ENCODE data around the gene C4orf54. TPM values are rescaled to one million over a fixed set of nuclear protein-coding genes. Genes with fewer than 3 reads are reported as not detected.

Gene C4orf54
- polyA plus RNA-seq (2013, experiment 1 of 2; ENCODE audit: insufficient read length), result 0.34 TPM
- polyA plus RNA-seq (2013, experiment 2 of 2; ENCODE audit: insufficient read length), result 1.3 TPM

DNA sequence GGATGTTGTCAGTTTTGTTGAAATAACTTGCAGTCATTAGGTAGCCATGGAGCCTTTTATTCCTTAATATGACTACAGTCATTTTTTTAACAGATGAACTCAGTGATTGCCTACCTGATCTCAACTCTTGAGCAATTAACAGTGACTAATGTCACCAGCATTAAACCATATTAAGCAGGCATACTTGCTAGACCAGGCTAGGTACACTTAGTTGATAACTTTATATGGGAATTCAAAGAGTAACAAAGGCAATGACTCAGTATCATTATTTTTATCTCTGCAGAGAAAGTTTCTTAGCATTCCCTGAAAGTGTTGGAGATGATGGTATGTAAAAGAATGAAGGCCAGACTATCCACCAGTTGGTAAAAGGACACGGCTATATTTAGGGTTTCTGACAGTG lies at the start of gene C4orf54:
C4orf54 (minus strand) TSS at position 31 of the 400 bp plus-strand sequence. CDS start 3,180 bp downstream, outside the sequence.
- DNase-seq, result no peak

DNA sequence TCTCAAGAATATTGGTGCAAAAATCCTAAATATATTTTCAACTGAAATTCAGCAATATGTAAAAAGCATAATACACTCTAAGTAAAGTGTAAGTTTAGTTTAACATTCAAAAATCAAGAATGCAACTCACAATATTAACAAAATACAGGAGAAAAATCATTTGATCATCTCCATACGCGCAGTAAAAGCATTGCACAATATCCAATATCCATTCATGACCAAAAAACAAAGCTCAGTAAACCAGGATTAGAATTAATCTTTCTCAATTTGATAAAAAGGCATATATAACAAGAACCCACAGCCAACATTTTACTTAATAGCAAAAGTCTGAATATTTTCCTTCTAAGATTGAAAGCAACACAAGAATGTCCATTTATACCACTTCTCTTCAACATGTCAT lies 48.3 kb upstream of the C4orf54 start:
- no peak for DNase-seq

DNA sequence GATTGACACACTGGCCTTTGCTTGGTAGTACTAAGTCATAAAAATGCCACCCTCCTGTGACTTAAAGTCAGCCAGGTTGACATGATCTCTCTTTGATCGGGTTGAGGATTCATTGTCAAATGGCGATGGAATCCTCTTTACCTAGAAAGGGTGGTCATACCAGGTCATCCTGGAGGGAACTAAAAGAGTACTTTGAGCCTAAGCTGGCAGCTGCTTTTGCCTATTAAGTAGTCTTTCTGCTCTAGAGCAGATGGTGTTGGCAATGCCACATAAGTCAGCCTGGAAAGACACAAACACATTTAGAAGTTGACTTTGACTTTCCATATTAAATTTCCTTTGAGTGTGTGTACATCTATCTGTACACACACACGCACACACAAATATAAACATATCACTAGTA lies 39.2 kb upstream of the C4orf54 start:
- no peak for DNase-seq

DNA sequence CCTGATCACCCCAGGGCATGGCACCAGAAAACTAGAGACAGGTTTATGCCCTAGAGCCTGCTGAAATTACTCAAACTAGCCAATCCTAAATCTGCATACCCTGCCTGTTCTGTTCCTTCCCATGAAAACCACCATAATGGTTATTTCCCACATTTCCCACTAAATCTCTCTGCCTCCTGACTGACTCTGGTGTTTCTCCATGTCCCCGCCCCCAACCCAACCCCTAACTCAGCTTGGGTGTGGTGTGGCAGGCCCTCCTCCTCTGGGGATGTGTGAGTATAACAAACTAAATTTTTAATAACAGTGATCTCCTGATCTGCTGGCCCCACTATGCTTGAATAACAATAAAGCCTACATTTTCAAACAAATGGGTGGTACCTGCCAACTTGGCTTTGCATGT lies 35.5 kb upstream of the C4orf54 start:
- DNase-seq, result no peak

DNA sequence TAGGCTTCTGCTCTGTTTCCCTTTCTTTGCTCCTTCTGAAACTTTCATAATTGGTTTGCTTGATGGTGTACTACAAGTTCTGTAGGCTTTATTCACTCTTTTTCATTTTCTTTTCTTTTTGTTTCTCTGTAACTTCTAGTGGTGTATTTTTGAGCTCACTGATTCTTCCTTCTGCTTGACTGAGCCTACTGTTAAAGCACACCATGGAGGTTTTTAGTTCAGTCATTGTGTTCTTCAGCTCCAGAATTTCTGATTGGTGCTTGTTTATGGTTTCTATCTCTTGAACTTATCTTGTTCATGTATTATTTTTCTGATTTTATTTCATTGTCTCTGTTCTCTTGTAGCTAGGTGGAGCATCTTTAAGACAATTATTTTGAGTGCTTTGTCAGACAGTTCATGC lies 33.4 kb upstream of the C4orf54 start:
- no peak for DNase-seq

DNA sequence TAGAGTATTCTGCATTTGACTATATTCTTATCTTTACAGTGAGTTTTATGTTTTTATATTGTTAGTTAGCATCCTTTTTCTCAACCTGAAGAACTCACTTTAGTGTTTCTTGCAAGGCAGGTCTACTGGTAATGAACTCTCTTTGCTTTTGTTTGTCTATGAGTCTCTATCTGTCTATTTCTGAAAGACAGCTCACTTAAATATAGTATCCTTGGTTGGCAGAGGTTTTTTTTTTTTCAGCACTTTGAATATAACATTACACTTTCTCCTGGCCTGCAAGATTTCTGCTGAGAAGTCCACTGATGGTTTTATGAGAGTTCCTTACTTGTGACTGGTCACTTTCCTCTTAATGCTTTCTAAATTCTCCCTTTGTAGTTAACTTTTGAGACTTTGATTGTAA lies 32.8 kb upstream of the C4orf54 start:
- DNase-seq, result no peak

DNA sequence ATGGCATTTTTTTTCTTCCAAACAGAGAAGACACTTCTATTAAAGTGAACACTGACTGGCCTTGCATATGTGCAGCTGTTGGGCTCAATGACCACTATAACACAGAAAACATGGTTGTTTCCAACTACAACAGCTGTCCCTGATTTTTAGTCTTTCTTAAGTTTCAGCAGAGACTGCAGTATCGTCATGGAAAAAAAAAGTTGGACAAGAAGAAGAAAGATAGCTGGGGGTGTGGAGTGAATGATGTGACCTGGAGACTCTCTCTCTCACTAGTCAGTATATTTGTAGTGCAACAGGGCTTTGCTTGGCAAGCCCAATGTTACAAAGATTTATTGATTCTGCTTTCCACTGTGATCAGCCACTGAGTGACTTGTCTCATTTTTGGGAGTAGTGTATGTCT lies 29.5 kb upstream of the C4orf54 start:
- DNase-seq, result no peak

DNA sequence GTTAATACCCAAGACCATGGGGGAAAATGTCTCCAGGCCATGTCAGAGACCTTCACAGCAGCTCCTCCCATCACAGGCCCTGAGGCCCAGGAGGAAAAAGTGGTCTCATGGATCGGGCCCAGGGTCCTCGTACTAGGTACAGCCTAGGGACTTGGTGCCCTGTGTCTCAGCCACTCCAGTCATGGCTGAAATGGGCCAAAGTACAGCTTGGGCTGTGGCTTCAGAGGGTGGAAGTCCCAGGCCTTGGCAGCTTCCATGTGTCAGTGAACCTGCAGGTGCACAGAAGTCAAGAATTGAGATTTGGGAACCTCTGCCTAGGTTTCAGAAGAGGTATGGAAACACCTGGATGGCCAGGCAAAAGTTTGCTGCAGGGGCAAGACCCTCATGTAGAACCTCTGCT lies 27.6 kb upstream of the C4orf54 start:
- no peak for DNase-seq

DNA sequence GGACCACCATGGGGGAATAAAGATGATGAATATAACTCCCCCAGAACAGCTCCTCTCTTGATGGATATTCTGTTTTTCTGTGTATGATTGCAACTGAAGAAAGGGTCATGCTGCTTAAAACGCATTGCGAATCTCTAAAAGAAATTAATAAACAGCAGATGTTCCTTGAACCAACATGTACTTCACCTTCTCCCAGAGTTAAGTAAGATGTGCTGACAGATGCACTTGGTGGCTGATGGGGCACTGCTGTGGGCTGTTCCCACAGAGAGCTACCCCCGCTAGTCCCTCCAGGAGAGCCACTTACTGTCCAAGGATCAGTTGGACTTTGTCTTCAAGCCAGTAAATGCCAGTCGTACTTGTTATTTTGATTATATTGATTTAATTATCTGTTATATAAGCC lies 26.3 kb upstream of the C4orf54 start:
- DNase-seq, result no peak

DNA sequence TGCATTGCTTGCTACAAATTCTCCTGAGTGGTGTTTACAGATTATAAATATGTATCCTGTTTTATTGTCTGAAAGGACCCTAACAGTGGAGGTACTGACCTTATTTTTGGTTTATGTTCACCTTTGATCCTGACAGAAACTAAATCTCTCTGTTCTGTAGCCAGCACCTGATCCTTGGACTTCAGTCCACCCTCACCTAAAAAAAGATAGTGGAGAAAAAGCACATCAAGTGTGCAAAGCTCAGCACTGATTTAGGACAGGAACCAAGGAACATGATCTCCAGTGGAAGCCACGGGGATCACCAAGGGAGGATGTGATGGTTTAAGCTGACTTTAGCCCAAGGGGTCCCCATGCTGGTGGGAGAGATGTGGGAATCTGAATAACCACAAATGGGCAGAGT lies 22.3 kb upstream of the C4orf54 start:
- DNase-seq, result no peak

DNA sequence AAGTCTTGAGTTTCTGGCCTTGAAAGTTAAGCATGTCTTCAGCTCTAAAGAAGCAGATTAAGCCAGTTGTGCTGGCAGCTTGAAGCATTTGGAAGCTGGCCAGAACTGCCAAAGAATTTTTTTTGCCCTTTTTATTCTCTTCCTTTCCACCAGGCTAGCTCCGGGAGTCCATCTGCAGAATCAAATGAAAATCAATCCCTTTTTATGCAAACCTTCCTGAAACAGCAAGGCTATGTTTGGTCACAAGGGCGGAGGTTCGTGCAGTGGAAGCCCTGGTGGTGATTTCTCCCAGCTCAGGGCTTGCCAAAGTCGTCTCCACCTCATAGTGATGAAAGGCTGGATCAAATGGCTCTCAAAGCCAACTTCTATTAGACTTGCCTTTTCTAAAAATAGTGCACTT lies 21.6 kb upstream of the C4orf54 start:
- DNase-seq, result no peak

DNA sequence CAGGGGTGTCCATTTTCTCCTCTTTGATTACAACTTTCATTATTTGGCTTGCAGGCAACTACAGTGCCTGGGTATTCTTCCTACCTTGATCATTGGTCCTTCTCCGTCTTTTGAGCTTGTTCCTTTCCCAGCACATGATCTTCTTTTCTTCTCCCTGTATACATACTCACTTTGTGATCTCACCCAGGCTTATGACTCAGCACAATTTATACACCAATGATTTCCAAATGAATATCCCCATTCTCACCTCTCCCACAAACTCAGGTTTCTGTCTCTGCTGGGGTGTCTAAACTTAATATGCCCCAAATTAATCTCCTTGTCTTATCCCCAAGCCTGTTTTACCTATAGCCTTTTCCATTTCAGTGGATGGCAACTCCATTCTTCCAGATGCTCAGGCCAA lies 19.5 kb upstream of the C4orf54 start:
- DNase-seq, result no peak

DNA sequence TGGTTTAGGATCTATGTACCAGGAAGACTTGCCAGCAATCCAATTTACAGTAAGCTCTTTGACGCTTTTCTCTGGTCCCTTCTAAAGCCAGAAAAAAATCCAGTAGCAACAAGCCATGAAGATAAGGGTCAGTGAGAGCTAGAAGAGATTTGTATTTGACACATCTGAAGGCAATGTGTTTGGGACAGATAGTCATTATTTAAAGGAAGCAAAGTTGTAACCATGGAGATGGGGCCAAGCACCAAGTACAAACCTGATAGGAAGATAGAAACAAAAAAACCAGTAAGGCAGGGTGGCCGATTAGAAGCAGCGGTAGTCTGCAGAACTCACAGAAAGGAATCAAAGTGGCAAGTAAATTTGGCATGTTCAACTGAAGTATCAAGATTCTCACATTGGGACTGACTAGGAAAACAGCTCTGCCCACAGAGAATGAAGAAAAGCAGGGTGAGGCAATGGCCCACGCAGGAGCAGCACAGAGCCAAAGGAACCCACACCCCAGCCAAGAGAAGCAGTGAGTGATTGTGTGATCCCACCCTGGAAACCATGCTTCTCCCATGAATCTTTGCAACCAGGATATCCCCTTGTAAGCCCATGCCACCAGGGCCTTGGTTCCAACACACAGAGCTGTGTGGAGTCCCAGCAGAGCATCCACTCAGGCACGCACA lies 12.9 kb upstream of the C4orf54 start:
- no peak for DNase-seq

DNA sequence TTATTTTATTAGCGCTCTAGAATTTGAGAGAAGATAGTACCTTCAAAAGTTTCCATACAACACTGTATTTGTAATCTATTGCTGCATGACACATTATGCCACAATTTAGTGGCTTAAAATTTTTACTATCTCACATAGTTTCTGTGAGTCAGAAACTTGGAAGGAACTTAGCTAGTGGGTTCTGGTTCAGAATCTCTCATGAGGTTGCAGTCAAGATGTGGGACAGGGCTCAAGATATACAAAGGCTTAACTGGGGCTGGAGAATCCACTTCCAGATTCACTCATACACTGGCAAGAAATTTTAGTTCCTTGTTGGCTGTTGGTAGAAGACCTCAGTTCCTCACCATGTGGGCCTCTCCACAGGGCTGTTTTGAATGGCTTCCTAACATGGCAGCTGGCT lies 11.5 kb upstream of the C4orf54 start:
- no peak for DNase-seq

DNA sequence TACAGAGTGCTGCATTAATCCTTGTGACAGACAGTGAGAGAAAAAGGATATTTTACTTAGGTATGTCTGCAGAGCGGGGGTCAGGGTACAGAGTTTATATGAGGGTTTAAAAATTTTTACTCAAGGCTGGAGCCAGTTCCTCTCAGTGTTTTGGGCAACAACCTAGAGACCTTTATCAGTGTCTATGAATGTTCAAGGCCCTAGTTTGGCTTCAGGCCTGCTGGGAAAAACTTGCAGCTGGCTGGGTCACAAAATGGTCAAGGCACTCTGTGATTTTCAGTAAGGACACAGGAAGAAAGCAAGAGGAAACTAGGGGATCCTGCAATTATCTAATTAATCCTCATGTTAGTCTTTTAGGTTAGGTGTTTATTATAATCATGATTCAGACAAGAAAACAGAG lies 10.8 kb upstream of the C4orf54 start:
- no peak for DNase-seq

DNA sequence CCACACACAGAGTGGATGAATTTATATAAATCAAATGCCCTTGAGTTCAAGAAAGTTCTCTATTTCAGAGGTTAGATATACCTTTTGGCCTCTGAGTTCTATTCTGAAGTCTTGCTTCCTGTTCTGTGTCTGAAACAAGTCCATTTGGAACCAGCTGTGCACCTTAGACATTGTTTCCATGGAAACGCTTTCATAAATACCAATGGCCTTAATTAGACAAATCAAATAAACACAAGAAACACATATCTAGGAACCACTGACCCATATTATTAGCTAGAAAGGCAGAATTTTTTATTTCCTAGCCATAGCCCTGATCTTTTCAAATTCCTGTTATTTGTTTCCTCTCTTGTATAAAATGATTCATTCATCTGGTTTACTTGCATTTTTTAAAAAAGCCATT lies 8.4 kb upstream of the C4orf54 start:
- no peak for DNase-seq

DNA sequence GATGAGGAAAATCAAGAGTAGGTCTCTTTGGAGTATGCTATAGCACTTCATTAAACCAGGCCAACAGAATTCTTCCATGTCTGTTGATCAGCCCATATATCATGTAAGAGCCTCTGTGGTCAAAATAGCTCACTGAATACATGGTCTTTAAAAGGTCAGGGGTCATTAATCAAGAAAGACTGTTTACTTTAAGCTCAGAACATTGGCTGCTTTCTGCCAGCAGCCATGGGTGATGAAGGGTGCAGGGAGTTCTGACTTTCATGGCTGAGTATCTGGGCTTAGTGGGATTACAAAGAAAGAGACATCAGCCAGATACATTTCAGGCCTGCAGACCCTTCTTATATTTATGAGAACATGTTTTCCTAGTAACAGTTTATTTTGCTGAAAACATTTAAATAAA lies 7.1 kb upstream of the C4orf54 start:
- no peak for DNase-seq

DNA sequence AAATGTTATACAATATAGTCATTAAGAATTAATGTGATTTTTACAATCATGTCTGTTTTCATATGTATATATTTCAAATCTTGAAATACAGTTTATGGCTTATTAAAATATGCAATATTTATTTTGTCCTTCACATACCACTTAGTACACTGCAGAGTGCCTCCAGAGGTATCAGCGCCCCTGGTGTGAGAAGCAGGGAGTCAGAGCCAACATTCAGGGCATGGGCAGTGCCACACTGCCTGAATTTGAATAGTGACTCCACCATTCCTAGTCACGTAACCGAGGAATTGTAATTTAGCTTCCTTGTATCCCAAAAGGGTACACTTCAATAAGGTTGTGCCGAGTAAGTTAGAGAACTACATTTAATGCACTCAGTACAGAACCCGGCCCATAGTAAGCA lies 4.3 kb upstream of the C4orf54 start:
- DNase-seq, result no peak

DNA sequence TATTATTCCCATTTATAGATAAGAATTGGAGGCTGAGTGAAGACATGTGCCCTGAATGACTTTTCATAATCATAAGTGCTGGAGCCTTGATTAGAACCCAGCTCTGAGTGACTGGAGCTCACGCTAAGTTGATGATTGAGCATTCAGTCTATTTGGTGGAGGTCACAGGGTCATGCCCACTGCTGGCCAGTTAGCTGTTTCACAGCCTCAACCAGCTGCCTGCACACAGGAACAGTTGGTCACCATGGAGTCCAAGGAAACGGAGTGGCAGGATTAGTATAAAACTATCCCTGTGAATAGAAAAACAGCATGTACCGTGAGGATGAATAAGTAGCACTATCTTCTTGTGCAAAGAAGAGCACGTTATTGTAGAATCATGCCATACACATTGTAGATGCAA lies 1.0 kb upstream of the C4orf54 start:
- DNase-seq, result no peak

DNA sequence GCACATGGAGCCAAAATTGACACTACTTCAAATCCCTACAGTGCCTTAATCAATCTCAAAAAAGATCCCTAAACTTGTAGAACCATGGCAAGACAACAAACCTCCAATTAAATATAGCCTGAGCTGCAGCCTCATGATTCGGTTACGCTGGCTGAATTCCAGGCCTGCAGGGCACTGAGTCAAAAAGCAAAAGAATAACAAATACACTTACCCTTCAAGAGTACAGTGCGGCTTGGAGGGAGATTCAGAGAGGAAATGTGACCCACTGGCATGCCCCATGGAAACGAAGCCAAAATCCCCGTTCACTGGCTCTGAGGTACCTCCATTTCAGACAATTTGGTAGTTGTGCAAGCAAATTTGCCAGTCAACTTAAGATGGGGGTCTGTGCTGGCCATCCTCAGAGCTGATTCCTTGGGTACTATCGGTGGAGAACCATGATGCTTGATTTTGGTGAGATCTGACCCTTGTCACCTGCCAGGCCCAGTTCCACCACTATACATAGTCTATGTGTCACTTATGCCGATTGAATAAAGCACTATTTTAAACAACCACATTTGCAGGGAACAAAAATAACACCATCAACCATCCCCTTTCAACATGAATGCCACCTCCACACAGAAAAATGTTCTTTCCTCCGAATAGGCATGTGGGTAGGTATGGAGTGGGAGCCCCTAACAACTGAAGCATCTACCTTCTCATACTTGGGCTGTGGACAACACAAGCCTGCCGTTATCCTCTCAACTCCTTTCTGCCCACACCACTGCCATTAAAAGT lies 2.1 kb downstream of the C4orf54 start:
- DNase-seq, result peak; percentile 14

DNA sequence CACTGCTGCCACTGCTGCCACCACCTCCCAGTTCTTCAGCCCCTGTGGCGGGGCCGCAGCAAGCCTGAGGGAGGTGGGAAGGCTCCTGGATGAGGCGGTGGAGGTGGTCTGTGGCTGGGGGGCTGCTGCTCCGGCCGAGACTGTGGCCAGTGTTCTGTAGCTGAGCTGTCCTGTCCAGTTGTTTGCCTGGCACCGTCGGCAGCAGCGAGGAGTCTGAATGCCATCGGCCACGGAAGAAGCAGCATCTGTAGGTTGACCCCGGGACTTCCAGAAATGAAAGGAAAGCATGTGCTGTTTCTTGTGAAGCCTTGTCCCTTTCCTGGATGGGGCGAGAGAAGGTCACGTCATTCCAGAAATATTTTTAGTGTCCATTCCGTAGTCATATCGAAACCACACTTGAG lies 3.3 kb downstream of the C4orf54 start:
- DNase-seq, result peak; percentile 2

DNA sequence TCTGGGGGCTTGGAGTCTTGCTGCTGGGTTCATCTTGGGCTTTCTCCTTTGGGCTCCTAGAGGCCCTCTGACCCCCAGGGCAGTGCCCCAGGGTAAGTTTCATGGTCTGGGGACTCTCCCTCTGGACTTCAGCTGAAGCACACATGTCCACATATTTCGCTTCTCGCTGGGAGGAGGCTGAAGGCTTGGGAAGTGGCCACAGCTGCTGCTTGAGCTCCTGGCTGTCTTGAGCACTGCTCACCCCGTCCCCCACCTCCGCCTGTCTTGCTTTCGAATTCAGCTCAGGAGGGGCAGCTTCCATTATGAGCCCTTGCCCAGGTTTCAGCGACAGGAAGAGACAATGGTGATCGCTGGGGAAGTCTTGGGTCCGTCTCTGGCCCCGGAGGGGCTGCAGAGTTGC lies 3.7 kb downstream of the C4orf54 start:
- DNase-seq, result no peak

DNA sequence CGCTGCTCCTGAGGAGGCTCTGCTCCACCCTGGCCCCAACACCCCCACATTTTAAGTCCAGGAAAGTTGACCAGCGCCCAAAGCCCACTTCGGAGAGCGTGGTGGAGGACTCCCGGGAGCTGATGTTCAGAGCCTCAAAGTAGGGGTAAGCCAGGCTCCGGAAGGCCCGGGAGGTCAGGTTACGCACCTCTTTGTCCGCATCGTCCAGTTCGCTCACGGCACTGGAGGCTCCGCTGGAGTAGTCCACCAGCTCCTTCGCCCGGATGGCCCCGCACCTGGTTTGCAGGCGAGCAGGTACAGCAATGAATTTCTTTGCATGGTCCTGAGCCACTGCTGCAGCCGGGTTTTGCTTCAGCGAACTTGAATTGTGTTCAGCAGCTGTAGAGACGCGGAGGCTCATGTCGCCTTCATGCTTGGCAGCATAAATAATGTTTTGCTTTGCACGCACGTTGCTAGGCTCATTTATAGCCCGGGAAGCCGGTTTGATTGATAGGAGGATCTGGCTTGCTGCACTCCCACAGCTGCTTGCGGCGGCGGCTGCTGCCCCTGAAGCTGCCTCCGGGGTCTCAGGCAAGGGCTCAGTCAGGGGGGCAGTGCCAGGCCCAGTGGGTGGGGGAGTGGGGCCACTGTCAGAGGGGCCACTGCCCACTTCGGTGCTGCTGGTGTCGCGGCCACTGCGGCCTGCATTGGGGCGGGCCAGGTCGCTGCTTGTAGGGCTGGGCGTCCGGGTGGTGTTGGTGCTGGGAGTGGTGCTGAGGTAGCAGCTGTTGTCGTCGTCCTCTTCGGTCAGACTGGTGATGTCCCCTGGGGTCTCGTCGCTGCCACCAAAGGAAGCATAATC lies 4.8 kb downstream of the C4orf54 start:
- DNase-seq, result no peak

Data from fibroblast of skin of scalp (primary cell).